ENCODE measurements around the gene TRABD2B. TPM values are rescaled to one million over a fixed set of nuclear protein-coding genes. Genes with fewer than 3 reads are reported as not detected.

Gene TRABD2B
- total and polyA plus RNA-seq, 2 donors (not counting 1 experiment from before 2014, with no cell fraction given) = under 0.01 TPM; not detected in 1

DNA sequence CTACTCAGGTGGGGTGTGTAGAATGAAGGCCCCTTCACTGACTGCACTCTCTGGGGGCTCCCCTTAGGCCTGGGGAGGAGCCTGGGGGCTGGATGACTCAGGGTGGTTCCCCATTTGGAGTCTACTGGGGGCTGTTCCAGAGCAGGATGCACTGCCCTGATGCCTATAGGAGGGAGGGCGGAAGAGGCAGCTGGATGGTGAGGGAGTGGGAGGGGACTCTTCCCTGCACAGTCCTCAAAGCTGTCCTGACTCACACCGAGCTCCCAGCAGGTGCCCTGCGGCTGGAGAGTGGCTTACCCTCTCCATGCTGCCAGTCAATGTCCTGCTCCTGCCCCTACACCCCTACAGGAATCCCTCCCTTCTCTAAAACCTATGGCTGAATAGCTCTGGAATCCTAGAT is 204.4 kb downstream of the TRABD2B start:
- no peak for TF ChIP-seq EZH2 (IDR thresholded peaks at IDR 0.05; ENCODE audit: low read length, missing control alignments)
- TF ChIP-seq, protein P1, sequence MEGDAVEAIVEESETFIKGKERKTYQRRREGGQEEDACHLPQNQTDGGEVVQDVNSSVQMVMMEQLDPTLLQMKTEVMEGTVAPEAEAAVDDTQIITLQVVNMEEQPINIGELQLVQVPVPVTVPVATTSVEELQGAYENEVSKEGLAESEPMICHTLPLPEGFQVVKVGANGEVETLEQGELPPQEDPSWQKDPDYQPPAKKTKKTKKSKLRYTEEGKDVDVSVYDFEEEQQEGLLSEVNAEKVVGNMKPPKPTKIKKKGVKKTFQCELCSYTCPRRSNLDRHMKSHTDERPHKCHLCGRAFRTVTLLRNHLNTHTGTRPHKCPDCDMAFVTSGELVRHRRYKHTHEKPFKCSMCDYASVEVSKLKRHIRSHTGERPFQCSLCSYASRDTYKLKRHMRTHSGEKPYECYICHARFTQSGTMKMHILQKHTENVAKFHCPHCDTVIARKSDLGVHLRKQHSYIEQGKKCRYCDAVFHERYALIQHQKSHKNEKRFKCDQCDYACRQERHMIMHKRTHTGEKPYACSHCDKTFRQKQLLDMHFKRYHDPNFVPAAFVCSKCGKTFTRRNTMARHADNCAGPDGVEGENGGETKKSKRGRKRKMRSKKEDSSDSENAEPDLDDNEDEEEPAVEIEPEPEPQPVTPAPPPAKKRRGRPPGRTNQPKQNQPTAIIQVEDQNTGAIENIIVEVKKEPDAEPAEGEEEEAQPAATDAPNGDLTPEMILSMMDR (conservative IDR thresholded peaks at IDR 0.05 in 1 of 2, IDR thresholded peaks at IDR 0.05 in 1 of 2; ENCODE audit: low read depth in 1 of 2, low read length in 2 of 2) = no peak
- Histone ChIP-seq H3K4me3 (replicated peaks in 1 of 4; ENCODE audit: control extremely low read depth in 1 of 4, insufficient read depth in 1 of 4, low read depth in 3 of 4, low read length in 4 of 4) (no peak overlapping the region), H2AFZ (ENCODE audit: low read length) (no peak overlapping the region), H3K9me3 (ENCODE audit: control insufficient read depth, insufficient read depth, low read depth, low read length) (no peaks in the 10 kb centered on the region), H3K27me3 (ENCODE audit: control insufficient read depth, insufficient read depth, low read length) (no peaks in the 10 kb centered on the region), H3K79me2 (ENCODE audit: control insufficient read depth, insufficient read depth, low read length) (no peaks in the 10 kb centered on the region), H3K27ac (ENCODE audit: insufficient read depth, low read length) (no peak overlapping the region), H3K4me1 (ENCODE audit: control insufficient read depth, extremely low read depth, insufficient read depth, low read length) (no peaks in the 10 kb centered on the region), H3K9ac (ENCODE audit: insufficient read depth, low read length) (no peak overlapping the region), H3K4me2 (ENCODE audit: extremely low read depth, insufficient read depth, low read length) (no peak overlapping the region), H3K36me3 (ENCODE audit: control insufficient read depth, insufficient read depth, low read length) (no peaks in the 10 kb centered on the region), H4K20me1 (ENCODE audit: control insufficient read depth, extremely low read depth, insufficient read depth, low read length) (no peaks in the 10 kb centered on the region)
- DNase-seq (ENCODE audit: low read depth in 2 of 2) = no peak

DNA sequence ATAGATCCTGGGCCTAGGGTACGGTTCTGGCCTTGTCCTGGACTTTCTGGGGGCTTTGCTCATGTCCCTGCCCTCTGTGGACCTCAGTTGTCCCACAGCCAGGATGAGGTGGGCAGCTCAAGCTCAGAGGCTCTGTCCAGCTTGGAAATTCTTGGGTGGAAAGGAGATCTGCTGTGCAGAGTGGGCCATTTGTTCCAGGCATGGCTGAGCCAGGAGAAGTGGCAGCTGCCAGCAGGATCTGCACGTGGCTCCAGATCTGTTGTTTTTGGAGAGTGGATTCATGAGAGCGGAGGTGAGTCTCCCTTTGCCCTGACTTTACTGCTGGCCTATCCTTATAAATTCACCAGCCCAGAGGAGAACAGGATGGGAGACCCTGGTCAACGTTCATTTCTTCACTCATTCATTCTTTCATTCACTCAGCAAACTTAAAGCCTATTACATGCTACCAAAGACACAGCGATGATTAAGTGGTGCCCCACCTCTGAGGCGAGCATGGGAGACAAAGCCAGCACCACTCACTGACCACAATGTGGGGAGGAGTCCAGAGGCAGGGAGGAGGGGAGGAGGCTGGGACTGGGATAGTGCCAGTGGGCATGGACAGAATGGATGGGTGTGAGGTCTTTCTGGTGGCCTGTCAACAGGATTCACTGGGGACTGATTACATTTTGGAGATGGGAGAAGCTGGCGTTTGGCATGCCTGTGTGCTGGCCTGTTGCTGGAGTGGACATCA is 205.1 kb downstream of the TRABD2B start:
- no peaks in the 10 kb centered on the region for H3K27me3 ChIP-seq (ENCODE audit: control insufficient read depth, insufficient read depth, low read length)
- H3K9me3 ChIP-seq (ENCODE audit: control insufficient read depth, insufficient read depth, low read depth, low read length) = no peaks in the 10 kb centered on the region
- no peak overlapping the region for H3K27ac ChIP-seq (ENCODE audit: insufficient read depth, low read length)
- DNase-seq (ENCODE audit: low read depth in 2 of 2) = no peak
- no peaks in the 10 kb centered on the region for H3K36me3 ChIP-seq (ENCODE audit: control insufficient read depth, insufficient read depth, low read length)
- H3K4me3 ChIP-seq (replicated peaks in 1 of 4; ENCODE audit: control extremely low read depth in 1 of 4, insufficient read depth in 1 of 4, low read depth in 3 of 4, low read length in 4 of 4) = no peak overlapping the region
- no peaks in the 10 kb centered on the region for H4K20me1 ChIP-seq (ENCODE audit: control insufficient read depth, extremely low read depth, insufficient read depth, low read length)
- H3K79me2 ChIP-seq (ENCODE audit: control insufficient read depth, insufficient read depth, low read length) = no peaks in the 10 kb centered on the region
- no peaks in the 10 kb centered on the region for H3K4me1 ChIP-seq (ENCODE audit: control insufficient read depth, extremely low read depth, insufficient read depth, low read length)
- no peak for TF ChIP-seq EZH2 (IDR thresholded peaks at IDR 0.05; ENCODE audit: low read length, missing control alignments)
- TF ChIP-seq, protein P1 (conservative IDR thresholded peaks at IDR 0.05 in 1 of 2, IDR thresholded peaks at IDR 0.05 in 1 of 2; ENCODE audit: low read depth in 1 of 2, low read length in 2 of 2) = no peak
- no peak overlapping the region for H3K4me2 ChIP-seq (ENCODE audit: extremely low read depth, insufficient read depth, low read length)
- H3K9ac ChIP-seq (ENCODE audit: insufficient read depth, low read length) = no peak overlapping the region
- no peak overlapping the region for H2AFZ ChIP-seq (ENCODE audit: low read length)

DNA sequence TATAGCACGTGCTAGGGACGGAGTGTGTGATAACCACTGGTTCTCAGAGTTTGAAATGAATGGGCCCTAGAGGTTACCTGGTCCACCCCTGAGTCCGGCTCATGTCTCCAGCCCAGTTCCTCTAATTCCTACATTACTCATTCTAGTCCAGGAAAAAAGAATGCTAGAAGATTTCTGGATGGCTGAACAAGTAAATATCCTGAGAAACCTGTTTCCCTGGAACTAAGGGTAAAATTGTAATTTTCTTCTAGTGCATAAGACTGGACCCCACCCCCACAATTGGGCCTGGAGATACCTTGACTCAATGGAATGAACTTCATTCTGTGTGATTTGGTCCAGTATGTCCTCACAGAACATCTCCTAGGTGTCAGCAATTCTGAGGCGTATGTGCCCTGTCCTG is 208.4 kb downstream of the TRABD2B start:
- no peak overlapping the region for H3K27ac ChIP-seq (ENCODE audit: insufficient read depth, low read length)
- DNase-seq (ENCODE audit: low read depth in 2 of 2) = no peak

More for the DNA sequence above, 208.4 kb downstream of the TRABD2B start:
- no peaks in the 10 kb centered on the region for H3K36me3 ChIP-seq (ENCODE audit: control insufficient read depth, insufficient read depth, low read length)
- H3K9ac ChIP-seq (ENCODE audit: insufficient read depth, low read length) = no peak overlapping the region
- no peak overlapping the region for H3K4me2 ChIP-seq (ENCODE audit: extremely low read depth, insufficient read depth, low read length)
- H2AFZ ChIP-seq (ENCODE audit: low read length) = no peak overlapping the region
- H3K4me3 ChIP-seq (replicated peaks in 1 of 4; ENCODE audit: control extremely low read depth in 1 of 4, insufficient read depth in 1 of 4, low read depth in 3 of 4, low read length in 4 of 4) = no peak overlapping the region
- no peaks in the 10 kb centered on the region for H3K79me2 ChIP-seq (ENCODE audit: control insufficient read depth, insufficient read depth, low read length)
- H4K20me1 ChIP-seq (ENCODE audit: control insufficient read depth, extremely low read depth, insufficient read depth, low read length) = no peaks in the 10 kb centered on the region
- no peaks in the 10 kb centered on the region for H3K27me3 ChIP-seq (ENCODE audit: control insufficient read depth, insufficient read depth, low read length)
- H3K9me3 ChIP-seq (ENCODE audit: control insufficient read depth, insufficient read depth, low read depth, low read length) = no peaks in the 10 kb centered on the region
- TF ChIP-seq, protein P1 (conservative IDR thresholded peaks at IDR 0.05 in 1 of 2, IDR thresholded peaks at IDR 0.05 in 1 of 2; ENCODE audit: low read depth in 1 of 2, low read length in 2 of 2) = no peak
- TF ChIP-seq EZH2 (IDR thresholded peaks at IDR 0.05; ENCODE audit: low read length, missing control alignments) = no peak
- no peaks in the 10 kb centered on the region for H3K4me1 ChIP-seq (ENCODE audit: control insufficient read depth, extremely low read depth, insufficient read depth, low read length)
